HG02571 (cell line): Measurements from ENCODE around the gene BRAT1.
"Not testable (repeated sequence)": the region's sequence is repeated elsewhere in the genome, so short reads cannot be mapped to it uniquely, and the experiment has no call there.

ENCODE experiments used
- ATAC-seq: cut with Tn5 transposase; IDR thresholded peaks from one replicate; pipeline ENCODE4 v1.9.1; 2021; ENCODE audit warnings: mild to moderate bottlenecking, moderate library complexity; ENCODE audit not compliant: unreplicated experiment

BRAT1 gene

GRCh38 chr7:2564970-2565540 is 9.7 kb upstream of the BRAT1 start:
- ATAC-seq = no peak

GRCh38 chr7:2563955-2564354 is 8.6 kb upstream of the BRAT1 start:
- not testable (repeated sequence) for ATAC-seq

GRCh38 chr7:2559283-2559950 is 4.1 kb upstream of the BRAT1 start:
- peak; percentile 0 for ATAC-seq

GRCh38 chr7:2558629-2559282 is 3.4 kb upstream of the BRAT1 start, which contains the start of gene IQCE:
Gene IQCE, plus strand, starts transcription at chr7:2558979. Its CDS starts 203 bp downstream, at chr7:2559182.
- peak; percentile 46 for ATAC-seq

GRCh38 chr7:2554661-2555111 is 638 bp downstream of the BRAT1 start:
- ATAC-seq = no peak

- ATAC-seq = no peak
Measured at GRCh38 chr7:2553831-2554581, 1.3 kb downstream of the BRAT1 start.

- no peak for ATAC-seq
Measured at GRCh38 chr7:2553108-2553507, 2.2 kb downstream of the BRAT1 start.

- ATAC-seq = no peak
Measured at GRCh38 chr7:2551418-2551817, 3.9 kb downstream of the BRAT1 start.

- ATAC-seq = no peak
Measured at GRCh38 chr7:2546776-2547586, 8.3 kb downstream of the BRAT1 start.

GRCh38 chr7:2545746-2546425 is 9.4 kb downstream of the BRAT1 start:
- ATAC-seq = no peak

- no peak for ATAC-seq
Measured at GRCh38 chr7:2544541-2545188, 10.7 kb downstream of the BRAT1 start.

- no peak for ATAC-seq
Measured at GRCh38 chr7:2542916-2543871, 12.1 kb downstream of the BRAT1 start.

GRCh38 chr7:2542011-2542915 is 13.1 kb downstream of the BRAT1 start:
- no peak for ATAC-seq

- no peak for ATAC-seq
Measured at GRCh38 chr7:2541291-2542010, 13.9 kb downstream of the BRAT1 start.

- ATAC-seq = no peak
Measured at GRCh38 chr7:2540641-2541051, 14.7 kb downstream of the BRAT1 start.

GRCh38 chr7:2540133-2540532 is 15.2 kb downstream of the BRAT1 start:
- ATAC-seq = no peak
